Ishikawa (cell line): ENCODE data around the gene VRK3.

ENCODE experiments used
- CEBPB ChIP-seq: IDR thresholded peaks from 2 replicates; pipeline ENCODE4 v1.6.1; 2012
- CREB1 ChIP-seq: IDR thresholded peaks from 2 replicates; pipeline ENCODE4 v1.6.1; 2012; ENCODE audit warnings: low read depth
- EGR1 ChIP-seq: IDR thresholded peaks from 2 replicates; pipeline ENCODE4 v1.6.1; 2012
- EP300 ChIP-seq: IDR thresholded peaks from 2 replicates; pipeline ENCODE4 v1.6.1; 2012; ENCODE audit warnings: borderline replicate concordance
- FOXM1 ChIP-seq: IDR thresholded peaks from 2 replicates; pipeline ENCODE4 v1.6.1; 2012; ENCODE audit warnings: low read depth, borderline replicate concordance
- MAX ChIP-seq: IDR thresholded peaks from 2 replicates; pipeline ENCODE4 v1.6.1; 2012
- NFIC ChIP-seq: IDR thresholded peaks from 2 replicates; pipeline ENCODE4 v1.6.1; 2012
- RAD21 ChIP-seq: IDR thresholded peaks from 2 replicates; pipeline ENCODE4 v1.6.1; 2012; ENCODE audit warnings: low read depth
- REST ChIP-seq: IDR thresholded peaks from 2 replicates; pipeline ENCODE4 v1.6.1; 2012; ENCODE audit warnings: low read depth, mild to moderate bottlenecking
- TAF1 ChIP-seq: IDR thresholded peaks from 2 replicates; pipeline ENCODE4 v1.6.1; 2012; ENCODE audit warnings: low read depth, mild to moderate bottlenecking
- TCF12 ChIP-seq: IDR thresholded peaks from 2 replicates; pipeline ENCODE4 v1.6.1; 2012; ENCODE audit warnings: low read depth
- TEAD4 ChIP-seq: IDR thresholded peaks from 2 replicates; pipeline ENCODE4 v1.6.1; 2012
- YY1 ChIP-seq: IDR thresholded peaks from 2 replicates; pipeline ENCODE4 v1.6.1; 2012; ENCODE audit warnings: low read depth
- ZBTB7A ChIP-seq: IDR thresholded peaks from 2 replicates; pipeline ENCODE4 v1.6.1; 2012; ENCODE audit warnings: low read depth
- TF ChIP-seq, protein P1 (sequence below): IDR thresholded peaks from 2 replicates; pipeline ENCODE4 v1.6.1; 2012

The VRK3 gene

GRCh38 chr19:49973987-49974386 is 51.2 kb downstream of the VRK3 start:
- TF ChIP-seq NFIC (no peak), RAD21 (no peak), TAF1 (no peak), EP300 (no peak), REST (no peak), FOXM1 (no peak), EGR1 (no peak), ZBTB7A (no peak), TCF12 (no peak), YY1 (no peak), CEBPB (no peak), TEAD4 (no peak), CREB1 (no peak), MAX (no peak)
- TF ChIP-seq, protein P1, sequence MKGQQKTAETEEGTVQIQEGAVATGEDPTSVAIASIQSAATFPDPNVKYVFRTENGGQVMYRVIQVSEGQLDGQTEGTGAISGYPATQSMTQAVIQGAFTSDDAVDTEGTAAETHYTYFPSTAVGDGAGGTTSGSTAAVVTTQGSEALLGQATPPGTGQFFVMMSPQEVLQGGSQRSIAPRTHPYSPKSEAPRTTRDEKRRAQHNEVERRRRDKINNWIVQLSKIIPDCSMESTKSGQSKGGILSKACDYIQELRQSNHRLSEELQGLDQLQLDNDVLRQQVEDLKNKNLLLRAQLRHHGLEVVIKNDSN = no peak

GRCh38 chr19:49972841-49973240 is 52.3 kb downstream of the VRK3 start:
- TF ChIP-seq TCF12 (no peak), RAD21 (no peak), NFIC (no peak), EP300 (no peak), MAX (no peak), YY1 (no peak), TEAD4 (no peak), ZBTB7A (no peak), TAF1 (no peak), EGR1 (no peak), CEBPB (no peak), FOXM1 (no peak), CREB1 (no peak), REST (no peak)
- TF ChIP-seq, protein P1 = no peak

DNA sequence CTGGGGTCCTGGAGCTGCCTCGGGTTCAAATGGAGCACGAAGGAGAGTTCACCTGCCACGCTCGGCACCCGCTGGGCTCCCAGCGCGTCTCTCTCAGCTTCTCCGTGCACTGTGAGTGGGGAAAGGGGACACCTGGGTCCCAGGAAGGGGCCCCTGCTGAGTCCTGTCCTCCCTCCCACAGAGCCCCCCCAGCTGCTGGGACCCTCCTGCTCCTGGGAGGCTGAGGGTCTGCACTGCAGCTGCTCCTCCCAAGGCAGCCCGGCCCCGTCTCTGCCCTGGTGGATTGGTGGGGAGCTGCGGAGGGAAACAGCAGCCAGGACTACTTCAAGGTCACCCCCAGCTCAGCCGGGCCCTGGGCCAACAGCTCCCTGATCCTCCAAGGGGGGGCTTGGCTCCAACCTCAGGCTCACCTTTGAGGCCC is 53.2 kb downstream of the VRK3 start:
- no peak for TF ChIP-seq MAX
- TF ChIP-seq REST = no peak
- no peak for TF ChIP-seq FOXM1
- no peak for TF ChIP-seq CREB1
- TF ChIP-seq RAD21 = no peak
- no peak for TF ChIP-seq EGR1
- no peak for TF ChIP-seq TCF12
- TF ChIP-seq TAF1 = no peak
- TF ChIP-seq, protein P1 = no peak
- TF ChIP-seq EP300 = no peak
- TF ChIP-seq CEBPB = no peak
- no peak for TF ChIP-seq ZBTB7A
- TF ChIP-seq YY1 = no peak
